GDM1 (cell line): ENCODE data around the gene DHRS3.
"Not testable (repeated sequence)": the region's sequence is repeated elsewhere in the genome, so short reads cannot be mapped to it uniquely, and the experiment has no call there.

ENCODE experiments used
- DNase-seq: peaks from one replicate; lab custom pipeline; 2025; lab: John Stamatoyannopoulos, UW

The DHRS3 gene

DNA sequence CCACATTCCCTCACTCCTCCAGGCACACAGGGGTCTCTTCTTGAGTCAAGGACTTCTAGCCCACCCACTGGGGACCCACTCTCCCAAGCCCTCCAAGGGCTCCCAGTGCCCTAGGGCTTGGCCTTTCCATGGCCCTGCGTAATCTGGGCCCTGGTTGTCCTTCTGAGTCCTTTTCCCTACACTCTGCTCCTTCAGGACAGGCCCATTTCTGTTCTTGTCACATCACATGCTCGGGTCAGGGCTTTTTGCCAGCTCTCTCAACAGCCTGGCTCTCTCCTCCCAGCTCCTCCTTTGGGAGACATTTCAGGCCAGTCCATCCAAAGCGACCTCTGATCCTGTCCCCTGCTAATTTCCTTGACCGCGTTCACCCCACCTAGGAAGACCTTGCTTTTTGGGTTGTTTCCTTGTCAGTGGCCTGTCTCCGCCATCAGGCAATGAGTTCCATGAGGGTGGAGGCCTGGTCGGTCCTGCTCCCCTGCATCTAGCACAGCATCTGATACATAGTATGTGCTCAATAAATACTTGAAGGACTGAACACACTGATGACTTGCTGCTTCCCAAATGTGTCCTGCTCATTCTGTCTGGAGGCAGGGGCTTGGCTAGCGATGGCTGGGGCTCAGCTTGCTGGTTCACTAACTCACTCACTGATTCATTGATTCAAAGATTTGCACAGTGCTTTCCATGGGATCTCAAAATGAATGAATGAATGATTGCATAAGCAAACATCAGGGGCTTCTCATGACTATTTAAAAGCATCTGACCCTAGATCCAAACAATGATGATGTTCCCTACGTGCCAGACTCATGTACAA lies 44.8 kb downstream of the DHRS3 start:
- DNase-seq = no peak

DNA sequence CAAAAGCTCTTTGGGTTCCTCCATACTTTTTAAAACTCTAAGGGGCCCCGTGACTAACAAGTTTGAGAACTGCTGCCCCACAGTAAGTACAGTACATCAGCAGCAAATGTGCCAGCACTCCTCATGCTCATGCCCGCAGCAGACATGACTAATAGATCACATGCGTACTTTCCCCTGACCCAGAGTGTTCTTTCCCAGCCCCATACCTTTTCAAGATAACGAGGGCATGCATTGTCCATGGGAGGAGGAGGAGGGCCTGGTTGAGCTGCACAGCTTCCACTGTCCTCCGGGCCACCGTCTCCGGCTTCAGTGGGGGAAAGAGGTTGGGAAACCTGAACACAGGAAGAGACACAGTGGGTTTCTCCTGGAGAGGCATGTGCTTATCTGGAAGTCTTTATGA lies 45.5 kb downstream of the DHRS3 start:
- no peak for DNase-seq

DNA sequence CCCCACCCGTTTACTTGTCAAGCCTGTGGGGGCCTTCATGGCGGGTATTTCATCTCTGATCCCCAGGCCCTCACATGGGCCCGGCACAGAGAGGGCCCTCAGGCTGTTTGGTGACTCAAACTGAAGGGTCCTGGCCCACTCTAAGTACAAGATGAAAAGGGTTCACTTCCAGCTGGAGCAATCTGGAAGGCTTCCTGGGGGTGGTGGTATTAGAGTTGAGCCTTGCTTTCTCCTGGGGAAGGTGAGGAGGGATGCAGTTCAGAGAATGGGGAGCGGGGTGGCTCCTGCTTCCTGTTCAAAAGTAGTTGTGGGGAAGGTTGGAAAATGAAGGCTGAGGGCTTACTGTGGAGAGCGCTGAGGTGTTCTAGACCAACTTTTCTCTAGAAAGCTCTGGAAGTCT lies 47.7 kb downstream of the DHRS3 start:
- no peak for DNase-seq

DNA sequence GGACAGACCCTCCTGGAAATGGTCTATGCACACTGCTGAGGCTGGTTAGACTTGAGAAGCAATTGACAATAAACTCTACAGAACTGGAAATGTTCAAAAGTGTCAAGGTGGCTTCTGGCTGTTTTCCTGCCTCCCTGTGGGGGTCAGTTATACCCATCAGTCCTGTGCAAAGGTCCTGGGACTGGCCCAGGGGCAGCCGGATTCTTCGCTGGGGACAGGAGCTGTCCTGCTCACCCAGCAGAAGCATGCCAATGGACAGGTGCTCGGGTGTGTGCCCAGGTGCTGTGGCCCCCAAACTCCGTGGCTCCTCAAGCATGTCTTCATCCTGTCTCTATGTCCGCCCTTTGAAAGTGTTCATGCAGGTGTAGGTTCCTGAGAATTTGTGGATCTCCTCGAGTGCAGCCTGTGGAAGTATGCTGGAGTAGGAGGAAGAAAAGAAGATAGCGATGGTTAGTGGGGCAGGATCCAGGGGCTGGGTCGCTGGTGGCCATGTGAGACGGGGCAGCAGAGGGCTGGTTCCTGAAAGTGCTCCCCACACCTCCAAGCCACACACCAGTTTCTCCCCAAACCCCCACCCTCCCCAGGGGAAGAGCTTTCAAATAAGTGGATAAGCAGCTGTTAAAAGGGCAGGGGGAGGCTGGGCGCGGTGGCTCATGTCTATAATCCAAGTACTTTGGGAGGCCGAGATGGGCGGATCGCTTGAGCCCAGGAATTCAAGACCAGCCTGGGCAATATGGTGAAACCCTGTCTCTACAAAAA lies 49.8 kb downstream of the DHRS3 start:
- DNase-seq = no peak

DNA sequence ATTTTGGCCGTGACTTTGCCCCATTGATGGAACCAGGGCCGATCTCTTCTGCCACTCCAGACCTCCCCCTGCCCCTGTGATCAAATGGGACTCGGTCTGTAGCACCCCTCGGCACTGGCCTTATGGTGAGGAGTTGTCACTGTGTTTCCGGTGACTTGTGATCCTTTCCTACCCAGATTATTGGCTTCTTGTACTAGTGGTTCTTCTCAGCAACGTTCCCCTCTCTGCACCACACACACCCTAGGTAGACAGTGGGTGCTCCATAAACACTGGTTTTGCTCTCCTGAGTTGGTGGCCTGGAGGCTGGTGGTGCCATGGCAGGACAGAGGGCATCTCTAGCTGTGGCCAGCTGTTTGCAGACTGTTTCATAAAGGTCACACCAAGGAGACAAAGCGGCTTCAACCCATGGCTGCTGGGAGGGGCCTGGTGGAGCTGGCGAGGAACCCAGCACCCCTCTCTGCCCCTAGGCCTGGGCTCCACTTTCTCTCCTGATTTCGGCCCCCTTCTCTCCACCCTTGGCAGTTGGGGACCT lies 50.7 kb downstream of the DHRS3 start:
- DNase-seq = no peak

DNA sequence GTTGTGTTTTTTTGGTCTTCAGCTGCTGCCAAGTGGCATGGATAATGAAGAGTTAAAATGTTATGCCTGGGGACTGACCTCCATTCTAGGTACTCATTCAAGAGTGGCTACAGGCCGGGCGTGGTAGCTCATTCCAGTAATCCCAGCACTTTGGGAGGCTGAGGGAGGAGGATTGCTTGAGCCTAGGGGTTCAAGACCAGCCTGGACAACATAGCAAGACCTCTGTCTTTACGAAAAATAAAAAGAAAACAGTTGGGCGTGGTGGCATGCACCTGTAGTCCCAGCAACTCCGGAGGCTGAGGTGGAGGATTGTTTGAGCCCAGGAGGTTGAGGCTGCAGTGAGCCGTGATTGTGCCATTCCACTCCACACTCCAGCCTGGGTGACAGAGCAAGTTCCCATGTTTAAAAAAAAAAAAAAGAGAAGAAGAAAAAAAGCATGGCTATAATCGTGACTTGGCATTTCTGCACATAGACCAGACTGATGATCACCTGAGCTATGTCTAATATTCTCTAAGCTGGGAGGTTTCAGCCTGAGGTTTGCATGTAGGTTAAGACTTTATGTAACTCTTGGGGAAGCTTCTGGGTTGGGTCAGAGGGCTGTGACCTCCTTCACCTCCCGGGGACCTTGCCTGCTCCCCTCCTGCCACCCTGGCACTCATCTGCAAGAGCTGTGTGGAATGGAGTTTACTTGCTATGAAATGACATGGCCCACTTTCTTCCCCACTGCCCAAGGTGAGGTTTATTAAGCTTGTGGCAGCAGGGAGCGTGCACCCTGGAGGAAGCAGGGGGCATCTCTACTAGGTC lies 51.3 kb downstream of the DHRS3 start:
- DNase-seq = no peak

DNA sequence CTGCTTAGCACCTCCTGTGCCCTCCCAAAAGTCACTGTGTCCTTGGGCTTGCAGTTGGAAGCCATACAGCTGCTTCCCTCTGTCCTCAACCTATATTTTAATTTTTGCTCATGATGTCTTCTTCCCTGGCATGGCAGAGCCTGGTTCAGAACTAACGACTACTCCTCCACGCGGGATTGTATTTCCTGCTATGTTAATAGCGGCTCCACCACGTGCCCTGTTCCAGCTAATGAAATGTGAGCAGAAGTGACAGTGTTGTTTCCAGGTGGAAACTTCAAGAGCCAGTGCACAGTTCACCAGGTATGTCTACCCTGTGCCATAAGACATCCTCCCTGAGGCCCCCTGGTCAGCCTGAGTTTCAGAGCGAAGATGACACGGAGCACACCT lies 52.1 kb downstream of the DHRS3 start:
- no peak for DNase-seq

DNA sequence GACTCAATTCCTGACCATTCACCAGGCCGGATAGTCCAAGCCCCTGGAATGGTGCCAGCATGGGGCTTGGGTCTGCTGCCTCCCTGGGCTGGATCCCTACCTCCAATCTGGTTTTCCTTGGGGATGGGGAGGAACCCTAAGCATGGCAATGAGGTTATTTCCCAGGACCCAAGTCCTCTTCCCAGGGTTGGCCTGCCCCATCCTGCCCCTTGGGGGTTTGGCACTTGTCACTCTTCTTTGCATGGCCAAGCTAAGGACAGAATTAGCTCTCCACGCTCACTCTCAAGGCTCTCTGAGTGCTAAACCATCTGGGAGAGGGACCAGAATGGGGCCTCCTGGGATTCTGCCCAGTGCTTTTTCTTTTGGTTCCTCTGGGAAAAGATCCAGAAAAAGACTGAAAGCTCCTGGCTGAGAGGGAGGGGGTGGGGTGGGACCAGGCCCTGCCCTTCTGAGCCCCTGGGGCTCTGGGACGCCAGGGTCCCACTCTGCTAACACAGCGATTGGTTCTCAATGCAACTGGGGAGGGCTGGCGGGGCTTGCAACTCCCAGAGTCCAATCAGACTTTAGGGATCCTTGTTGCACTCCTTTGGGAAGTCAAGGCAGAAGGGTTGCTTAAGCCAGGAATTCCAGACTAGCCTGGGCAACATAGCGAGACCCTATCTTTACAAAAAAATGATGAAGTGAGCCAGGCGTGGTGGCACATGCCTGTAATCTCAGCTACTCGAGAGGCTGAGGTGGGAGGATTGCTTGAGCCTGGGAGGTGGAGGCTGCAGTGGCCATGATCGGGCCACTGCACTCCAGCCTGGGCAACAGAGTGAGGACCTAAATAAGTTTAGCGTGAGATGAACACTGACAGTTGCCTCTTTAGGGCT lies 52.7 kb downstream of the DHRS3 start:
- no peak for DNase-seq

DNA sequence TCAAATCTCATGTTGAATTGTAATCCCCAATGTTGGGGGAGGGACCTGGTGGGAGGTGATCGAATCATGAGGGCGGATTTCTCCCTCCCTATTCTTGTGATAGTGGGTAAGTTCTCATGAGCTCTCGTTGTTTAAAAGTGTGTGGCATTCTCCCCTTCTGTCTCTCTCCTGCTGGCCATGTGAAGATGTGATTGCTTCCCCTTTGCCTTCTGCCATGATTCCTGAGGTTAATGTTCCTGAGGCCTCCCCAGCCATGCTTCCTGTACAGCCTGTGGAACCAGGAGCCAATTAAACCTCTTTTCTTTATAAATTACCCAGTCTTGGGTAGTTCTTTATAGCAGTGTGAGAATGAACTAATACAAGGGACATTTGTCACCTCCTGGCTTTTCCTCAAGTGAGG lies 53.8 kb downstream of the DHRS3 start:
- not testable (repeated sequence) for DNase-seq

DNA sequence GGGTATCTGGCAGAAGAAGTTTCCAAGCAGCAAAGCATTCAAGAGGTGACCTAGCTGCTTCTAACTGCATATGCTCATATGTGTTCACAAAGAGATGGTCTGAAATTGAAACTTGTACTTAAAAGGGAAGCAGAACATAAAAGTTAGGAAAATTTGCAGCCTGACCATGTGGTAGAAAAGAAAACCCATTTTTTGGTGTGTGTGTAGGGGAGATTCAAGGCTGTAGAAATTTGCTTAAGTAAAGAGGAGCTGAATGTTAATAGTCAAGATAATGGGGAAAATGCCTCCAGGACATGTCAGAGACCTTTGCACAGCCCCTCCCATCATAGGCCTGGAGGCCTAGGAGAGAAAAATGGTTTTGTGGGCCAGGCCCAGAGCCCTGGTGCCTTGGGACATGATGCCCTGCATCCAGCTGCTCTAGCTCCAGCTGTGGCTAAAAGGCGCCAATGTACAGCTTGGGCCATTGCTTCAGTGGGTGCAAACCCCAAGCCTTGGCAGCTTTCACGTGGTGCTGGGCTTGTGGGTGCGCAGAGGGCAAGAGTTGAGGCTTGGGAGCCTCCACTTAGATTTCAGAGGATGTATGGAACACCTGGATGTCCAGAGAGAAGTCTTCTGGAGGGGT lies 54.9 kb downstream of the DHRS3 start:
- DNase-seq = no peak

DNA sequence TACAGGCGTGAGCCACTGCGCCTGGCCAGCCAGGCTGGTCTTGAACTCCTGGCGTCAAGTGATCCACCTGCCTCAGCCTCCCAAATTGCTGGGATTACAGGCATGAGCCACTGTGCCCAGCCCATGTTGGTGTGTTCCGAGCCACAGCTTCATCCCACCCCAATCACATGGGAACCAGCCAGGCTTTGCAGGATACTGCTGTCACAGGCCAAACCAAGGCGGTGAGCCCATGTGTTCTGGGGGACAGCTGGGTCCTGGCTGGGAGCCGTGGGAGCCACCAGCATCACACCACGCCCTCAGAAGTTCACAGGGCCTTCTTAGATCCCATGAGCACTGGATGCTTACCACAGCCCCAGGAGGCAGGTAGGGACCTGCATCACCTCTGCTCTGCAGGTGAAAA lies 56.9 kb downstream of the DHRS3 start:
- DNase-seq = no peak

DNA sequence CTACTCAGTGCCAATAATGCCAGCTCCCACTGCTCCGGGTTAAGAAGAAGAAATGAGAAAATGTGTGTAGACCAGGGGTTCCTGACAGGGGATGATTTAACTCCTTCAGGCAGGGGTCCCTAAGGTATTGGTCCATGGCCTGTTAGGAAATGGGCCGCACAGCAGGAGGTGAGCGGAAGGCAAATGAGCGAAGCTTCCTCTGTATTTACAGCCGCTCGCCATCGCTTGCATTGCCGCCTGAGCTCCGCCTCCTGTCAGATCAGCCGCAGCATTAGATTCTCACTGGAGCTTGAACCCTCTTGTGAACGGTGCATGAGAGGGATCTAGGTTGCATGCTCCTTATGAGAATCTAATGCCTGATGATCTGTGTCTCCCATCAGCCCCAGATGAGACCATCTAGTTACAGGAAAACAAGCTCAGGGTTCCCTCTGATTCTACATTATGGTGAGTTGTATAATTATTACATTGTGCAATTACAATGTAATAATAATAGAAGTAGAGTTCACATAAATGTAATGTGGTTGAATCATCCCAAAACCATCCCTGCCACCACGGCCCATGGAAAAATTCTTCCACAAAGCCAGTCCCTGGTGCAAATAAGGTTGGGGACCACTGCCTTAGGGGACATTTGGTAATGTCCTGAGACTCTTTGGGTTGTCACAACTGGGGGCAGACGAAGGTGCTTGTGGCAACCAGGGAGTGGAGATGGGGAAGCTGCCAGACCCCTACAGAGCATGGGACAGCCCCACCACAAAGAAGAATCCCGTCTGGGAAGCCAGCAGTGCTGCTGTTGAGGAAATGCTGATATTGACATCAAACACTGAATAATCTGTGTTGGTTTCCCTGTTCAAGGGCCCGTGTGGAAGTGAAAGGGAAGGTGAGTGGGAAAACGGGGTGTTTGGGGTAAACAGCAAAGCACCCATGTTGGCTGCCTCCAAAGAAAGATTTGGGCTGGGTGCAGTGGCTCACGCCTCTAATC lies 60.8 kb downstream of the DHRS3 start:
- no peak for DNase-seq

DNA sequence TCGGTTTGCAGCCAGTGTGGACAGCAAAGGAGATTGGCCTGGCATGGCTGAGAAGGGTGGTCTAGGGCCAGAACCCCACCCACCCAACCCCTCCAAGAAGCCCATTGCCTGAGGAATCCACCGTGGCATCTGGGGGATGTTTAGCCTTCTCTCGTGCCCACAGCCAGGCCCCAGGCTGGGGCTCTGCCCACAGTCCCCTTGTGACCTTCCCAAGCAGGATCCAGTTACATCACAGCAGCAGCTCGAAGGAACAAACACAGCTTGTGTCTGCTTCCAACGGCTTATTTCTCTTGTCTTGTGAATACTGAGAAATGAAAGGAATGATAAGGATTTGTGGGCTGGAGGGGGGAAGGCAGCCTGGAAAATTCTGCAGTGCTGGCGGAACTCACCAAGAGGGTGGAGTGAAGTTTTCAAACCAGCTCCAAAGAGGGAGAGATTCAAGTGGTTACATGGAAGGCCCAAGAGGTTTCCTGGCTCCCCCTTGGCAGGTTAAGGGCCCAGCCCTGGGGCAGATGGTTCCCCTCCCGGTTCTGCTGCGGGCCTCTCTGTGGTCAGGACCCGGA lies 61.6 kb downstream of the DHRS3 start:
- DNase-seq = no peak

DNA sequence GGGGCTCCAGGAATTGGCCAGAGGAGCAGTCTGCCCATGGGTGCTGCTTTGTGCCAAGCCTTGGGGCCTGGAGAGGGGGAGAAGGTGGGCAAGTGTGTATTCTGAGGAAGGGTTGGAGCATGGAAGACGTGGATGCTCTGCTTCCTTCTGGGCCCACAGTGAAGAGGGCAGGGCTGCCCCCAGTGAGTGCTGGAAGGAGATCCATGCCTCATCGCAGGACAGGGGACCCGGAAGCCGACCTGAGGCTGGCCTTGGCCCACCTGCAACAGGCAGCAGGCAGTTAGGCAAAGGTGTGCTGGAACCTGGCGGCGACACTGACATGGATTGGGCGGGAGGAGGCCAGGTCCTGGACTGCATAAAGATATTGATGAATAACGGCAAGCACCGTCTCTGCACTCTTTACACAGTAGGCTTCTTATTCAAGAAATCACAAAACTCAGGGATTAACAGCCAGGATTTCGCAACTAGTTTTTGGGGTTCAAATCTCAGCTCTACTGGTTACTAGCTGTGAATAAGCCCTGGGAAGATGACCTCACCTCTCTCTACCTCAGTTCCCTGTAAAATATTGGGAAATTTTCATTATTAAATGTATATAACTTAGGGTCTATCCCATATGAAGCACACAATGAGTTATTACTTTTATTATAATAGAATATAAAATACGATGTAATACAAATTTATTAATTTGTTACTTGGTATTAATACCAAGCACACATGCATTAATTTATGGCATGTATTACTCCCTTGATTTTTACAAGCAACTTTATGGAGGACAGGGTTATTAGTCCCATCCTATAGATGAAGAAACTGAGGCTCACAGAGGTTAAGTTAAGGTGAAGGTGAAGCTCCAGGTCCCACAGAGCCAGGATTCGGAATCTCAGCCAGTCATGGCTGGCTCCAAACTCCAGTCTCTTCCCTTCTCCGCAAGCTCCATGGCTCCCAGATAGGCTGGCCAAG lies 62.3 kb downstream of the DHRS3 start:
- no peak for DNase-seq

DNA sequence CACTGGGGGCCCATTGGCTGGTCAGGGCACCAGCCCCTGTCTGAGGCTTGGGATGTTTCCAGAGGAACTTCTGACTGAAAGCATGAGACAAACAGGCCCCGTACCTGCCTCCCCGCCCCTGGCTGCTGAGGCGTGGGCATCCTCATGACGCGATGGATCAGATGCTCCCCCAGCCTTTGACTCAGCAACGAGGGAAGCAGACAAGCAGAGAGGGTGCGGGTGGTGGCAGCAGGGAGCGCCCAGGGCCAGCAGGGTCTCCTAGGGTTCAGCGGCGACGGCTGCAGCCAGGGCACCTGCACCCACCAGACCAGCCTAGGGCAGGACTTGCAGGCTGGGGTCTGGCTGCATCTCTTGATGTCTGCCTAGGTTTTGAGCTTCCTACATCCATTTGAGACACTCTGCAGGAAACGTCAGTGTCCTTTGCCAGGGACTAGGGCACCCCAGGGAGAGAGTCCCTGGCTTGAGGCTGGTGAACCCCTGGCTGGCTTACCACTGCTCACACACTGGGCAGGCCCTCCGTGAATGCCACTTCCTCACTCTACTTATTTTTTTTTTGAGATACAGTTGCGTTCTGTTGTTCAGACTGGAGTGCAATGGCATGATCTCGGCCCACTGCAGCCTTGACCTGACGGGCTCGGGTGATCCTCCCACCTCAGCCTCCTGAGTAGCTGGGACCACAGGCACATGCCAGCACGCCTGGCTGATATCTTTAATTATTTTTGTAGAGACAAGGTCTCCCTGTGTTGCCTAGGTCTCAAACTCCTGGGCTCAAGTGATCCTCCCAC lies 63.3 kb downstream of the DHRS3 start:
- DNase-seq = no peak

DNA sequence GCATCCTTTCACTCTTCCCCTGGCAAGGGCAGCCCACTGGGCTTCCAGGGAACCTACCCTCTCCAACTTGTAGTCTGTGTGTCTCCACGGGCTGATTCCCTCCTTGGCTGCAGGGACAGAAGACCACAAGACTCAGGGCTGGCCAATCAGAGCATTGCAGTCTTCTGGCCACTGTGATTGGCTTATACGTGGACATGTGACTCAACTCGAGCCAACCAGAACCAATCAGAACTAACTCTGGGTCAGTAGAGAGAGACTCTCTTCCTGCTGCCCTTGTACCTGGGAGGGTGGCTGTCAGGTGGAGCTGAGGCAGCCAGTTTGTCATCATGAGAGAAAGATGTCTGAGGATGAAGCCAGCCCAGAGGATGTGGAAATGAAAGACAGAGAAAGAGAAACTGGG lies 64.0 kb downstream of the DHRS3 start:
- DNase-seq = no peak
